GM18873 (cell line): Measurements from ENCODE around the gene SHOC2.

ENCODE experiments used
- ATAC-seq: cut with Tn5 transposase; IDR thresholded peaks from one replicate; pipeline ENCODE4 v1.9.1; 2021; ENCODE audit warnings: mild to moderate bottlenecking, moderate library complexity, moderate number of reproducible peaks; ENCODE audit not compliant: unreplicated experiment, low FRiP score

SHOC2 gene

DNA sequence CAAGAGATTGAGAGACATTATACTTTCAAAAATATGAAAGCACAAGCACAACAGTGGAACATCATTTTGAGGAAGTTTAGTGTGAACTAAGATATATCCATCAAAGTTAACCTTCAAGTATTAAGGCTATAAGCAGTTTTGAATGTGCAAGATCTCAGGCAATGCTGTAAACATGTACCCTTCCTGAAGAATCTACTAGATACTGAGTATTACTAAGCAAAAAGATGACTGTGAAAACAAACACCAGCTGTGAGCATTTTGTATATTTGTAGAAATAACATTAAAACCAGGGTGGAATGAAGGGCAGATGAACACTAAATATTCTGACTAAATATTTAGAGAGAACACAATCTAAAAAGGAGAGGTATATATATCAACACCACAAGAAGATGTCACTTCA lies 116.1 kb downstream of the SHOC2 start:
- ATAC-seq: no peak

DNA sequence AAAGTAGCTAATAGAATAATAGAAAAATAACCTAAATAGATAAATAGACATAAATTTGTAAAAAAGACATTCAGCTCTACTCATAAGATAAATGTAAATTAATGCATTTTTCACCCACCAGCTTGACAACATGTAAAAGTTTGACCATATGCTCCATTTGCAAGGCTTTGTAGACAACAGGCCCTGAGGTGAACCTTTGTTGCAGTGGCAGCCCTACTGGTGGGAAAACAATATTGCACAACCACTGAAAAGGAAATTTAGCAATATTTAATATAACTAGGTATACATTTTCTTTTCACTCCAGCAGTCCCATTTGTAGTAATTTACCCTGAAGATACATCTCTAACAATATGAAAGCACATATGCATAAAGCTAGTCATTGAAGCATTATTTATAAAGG lies 118.5 kb downstream of the SHOC2 start:
- ATAC-seq: no peak

DNA sequence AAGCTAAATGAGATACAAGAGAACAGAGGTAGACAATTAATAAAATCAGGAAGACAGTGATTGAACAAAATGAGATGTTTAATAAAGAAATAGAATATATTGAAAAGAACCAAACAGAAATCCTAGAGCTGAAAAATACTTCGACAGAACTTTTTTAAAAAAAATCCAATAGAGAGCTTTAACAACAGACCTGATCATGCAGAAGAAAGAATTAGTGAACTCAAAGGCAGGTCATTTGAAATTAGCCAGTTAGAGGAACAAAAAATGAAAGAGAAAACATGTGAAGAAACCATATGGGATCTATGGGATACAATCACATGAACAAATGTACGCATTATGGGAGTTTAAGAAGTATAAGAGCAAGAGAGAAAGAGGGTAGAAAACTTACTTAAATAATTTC lies 120.1 kb downstream of the SHOC2 start:
- no peak for ATAC-seq

DNA sequence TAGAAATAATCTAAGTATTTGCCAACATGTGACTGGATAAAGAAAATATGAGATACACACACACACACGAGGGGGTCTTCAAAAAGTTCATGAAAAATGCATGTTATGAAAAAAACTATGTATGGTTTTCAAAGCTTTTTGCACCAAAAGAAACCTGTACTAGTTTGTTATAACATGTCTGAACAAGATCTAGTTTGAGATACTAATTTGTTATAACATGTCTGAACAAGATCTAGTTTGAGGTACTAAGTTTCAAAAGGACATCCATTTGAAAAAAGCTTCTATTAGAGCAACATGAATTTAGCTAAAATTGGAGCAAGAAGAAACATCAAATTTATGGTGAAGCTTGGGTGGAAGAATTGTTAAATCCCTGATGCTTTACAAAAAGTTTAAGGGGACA lies 137.6 kb downstream of the SHOC2 start:
- ATAC-seq: no peak
